Cardiac muscle cell (in vitro differentiated cells and primary cell): ENCODE data around the gene JAGN1. TPM values are rescaled to one million over a fixed set of nuclear protein-coding genes. Genes with fewer than 3 reads are reported as not detected.
A peak's percentile ranks its signal among the peaks of the same experiment; 100 is the strongest.
"Not testable (repeated sequence)": the region's sequence is repeated elsewhere in the genome, so short reads cannot be mapped to it uniquely, and the experiment has no call there.

Experiments
- DNase-seq, 2 donors: peaks; one replicate each; pipeline versions ENCODE4 v3.0.0 to v3.0.0-alpha.2; 2010 to 2017; ENCODE audit warnings: low read depth in 1 of 2, low spot score in 1 of 2
- H3K27ac ChIP-seq: fragments of 200-600 bp; sonication (generic); 2 replicates; pipeline ENCODE4 v1.5.1; 2016
- H3K27me3 ChIP-seq: fragments of 200-600 bp; sonication (generic); 2 replicates; pipeline ENCODE4 v1.6.0; 2016; ENCODE audit warnings: control low read depth
- H3K36me3 ChIP-seq: fragments of 200-600 bp; sonication (generic); 2 replicates; pipeline ENCODE4 v1.5.1; 2016; ENCODE audit warnings: control low read depth
- H3K4me1 ChIP-seq: fragments of 200-600 bp; sonication (generic); 2 replicates; pipeline ENCODE4 v1.8.1; 2017; ENCODE audit warnings: low read depth, mild to moderate bottlenecking, mixed run types
- H3K4me3 ChIP-seq: fragments of 200-600 bp; sonication (generic); 2 replicates; pipeline ENCODE4 v1.5.1; 2016; ENCODE audit warnings: mild to moderate bottlenecking
- H3K9me3 ChIP-seq: fragments of 200-600 bp; sonication (generic); 2 replicates; pipeline ENCODE4 v1.5.1; 2017; ENCODE audit warnings: low read depth, mild to moderate bottlenecking, control low read depth
- polyA plus RNA-seq: library from polyadenylated mRNA; unstranded; fragments of >200 nt; fragmentation: Nextera tagmentation; extraction: Ambion mirVana; gene quantifications from 2 replicates; pipeline ENCODE4 v1.2.1, GENCODE V29; 2016
- total RNA-seq: library from RNA; depleted of rRNA; stranded (reverse); fragments of >200 nt; gene quantifications from 2 replicates; pipeline ENCODE4 v1.2.3, GENCODE V29; 2016
- TF ChIP-seq, protein P1 (sequence below): IDR thresholded peaks from 2 replicates; pipeline ENCODE4 v1.5.1; 2012; ENCODE audit warnings: low read depth, mild to moderate bottlenecking, low read length

JAGN1 gene
- total and polyA plus RNA-seq, 2 experiments from 2014 or later: 50.6 to 58.0 TPM

DNA sequence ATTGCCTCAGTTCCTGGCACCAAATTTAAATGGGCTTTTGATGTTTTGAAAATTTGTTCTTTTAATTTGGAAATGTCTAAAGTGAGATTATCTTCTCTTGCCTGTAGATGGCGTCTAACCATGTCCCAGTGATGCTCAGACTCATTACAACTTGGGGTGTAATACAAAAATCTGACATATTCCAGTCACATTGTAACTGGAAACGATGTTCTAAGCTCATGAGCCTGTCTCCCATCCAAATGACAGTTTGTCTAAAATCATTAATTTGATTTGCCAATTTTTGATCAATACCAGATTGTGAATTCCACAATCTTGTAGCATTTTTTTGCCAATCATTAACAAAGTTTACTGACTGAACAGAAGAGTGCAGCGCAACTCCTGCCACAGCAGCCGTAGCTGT lies 41.5 kb upstream of the JAGN1 start:
- DNase-seq: peak in 1 of 2 donors; percentile 60
- not testable (repeated sequence) for H3K27me3 ChIP-seq, H3K27ac ChIP-seq, H3K4me3 ChIP-seq, H3K4me1 ChIP-seq, H3K36me3 ChIP-seq, H3K9me3 ChIP-seq
- TF ChIP-seq, protein P1, sequence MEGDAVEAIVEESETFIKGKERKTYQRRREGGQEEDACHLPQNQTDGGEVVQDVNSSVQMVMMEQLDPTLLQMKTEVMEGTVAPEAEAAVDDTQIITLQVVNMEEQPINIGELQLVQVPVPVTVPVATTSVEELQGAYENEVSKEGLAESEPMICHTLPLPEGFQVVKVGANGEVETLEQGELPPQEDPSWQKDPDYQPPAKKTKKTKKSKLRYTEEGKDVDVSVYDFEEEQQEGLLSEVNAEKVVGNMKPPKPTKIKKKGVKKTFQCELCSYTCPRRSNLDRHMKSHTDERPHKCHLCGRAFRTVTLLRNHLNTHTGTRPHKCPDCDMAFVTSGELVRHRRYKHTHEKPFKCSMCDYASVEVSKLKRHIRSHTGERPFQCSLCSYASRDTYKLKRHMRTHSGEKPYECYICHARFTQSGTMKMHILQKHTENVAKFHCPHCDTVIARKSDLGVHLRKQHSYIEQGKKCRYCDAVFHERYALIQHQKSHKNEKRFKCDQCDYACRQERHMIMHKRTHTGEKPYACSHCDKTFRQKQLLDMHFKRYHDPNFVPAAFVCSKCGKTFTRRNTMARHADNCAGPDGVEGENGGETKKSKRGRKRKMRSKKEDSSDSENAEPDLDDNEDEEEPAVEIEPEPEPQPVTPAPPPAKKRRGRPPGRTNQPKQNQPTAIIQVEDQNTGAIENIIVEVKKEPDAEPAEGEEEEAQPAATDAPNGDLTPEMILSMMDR: peak; percentile 48

DNA sequence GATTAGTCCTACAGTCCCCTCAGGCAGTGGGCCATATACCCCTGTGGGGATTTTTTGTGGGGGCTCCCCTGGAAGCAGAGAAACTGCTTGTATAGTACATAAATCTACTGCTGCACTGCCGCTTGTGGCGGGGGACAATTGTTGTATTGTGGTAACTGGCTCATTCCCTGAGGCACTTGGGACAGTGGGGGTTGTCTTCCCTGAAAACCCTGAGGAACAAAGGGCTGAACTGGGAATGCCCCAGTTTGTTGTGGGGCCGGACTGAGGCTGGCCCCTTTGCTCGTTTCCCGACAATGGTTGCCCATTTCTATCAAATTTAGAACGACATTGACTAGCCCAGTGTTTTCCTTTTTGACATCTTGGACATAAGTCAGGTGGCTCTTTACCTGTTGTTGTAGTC lies 39.0 kb upstream of the JAGN1 start:
- H3K4me1 ChIP-seq, DNase-seq, H3K27me3 ChIP-seq, H3K27ac ChIP-seq, H3K36me3 ChIP-seq, H3K9me3 ChIP-seq, H3K4me3 ChIP-seq: not testable (repeated sequence)

DNA sequence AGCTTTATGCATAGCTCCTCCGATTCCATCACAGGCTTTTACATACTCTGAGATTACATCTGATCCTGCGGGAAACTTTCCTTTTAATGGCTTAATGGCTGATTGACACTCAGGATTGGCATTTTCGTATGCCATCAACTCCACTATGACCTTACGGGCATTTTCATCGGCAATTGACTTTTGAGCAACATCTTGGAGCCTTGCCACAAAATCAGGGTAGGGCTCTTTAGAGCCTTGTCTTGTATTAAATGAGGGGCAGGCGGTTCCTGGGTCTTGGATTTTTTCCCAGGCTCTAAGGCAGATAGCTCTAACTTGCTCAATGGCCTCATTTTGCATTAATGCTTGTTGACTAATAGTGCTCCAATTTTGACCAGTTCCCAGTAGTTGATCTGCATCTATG lies 38.5 kb upstream of the JAGN1 start:
- not testable (repeated sequence) for H3K9me3 ChIP-seq, H3K4me3 ChIP-seq, H3K4me1 ChIP-seq, H3K27ac ChIP-seq, H3K36me3 ChIP-seq, H3K27me3 ChIP-seq
- peak in 1 of 2 donors; percentile 47 for DNase-seq

DNA sequence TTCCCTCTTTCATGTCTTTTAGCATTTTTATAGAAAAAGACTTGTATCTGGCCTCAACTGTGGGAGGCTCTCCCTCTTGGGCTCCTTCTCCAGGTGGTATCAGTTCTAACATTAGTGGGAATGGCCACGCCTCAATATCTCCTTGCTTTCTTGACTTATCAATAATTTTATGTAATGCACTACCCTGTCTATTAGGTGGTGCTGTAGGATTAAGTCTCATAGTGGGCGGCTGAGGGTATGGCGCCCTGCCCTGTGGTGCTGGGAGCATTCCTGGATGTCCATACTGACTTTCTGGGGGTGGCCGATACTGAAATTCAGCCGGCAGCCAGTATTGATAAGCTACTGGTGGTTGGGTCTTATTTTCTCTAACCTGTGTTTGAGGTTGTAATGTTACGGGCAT lies 37.9 kb upstream of the JAGN1 start:
- no peak overlapping the region for H3K27ac ChIP-seq
- H3K4me3 ChIP-seq: no peak overlapping the region
- peaks cover 7% of the 10 kb centered on the region for H3K4me1 ChIP-seq
- no peak for DNase-seq
- no peaks in the 10 kb centered on the region for H3K36me3 ChIP-seq
- TF ChIP-seq, protein P1: no peak
- no peaks in the 10 kb centered on the region for H3K9me3 ChIP-seq
- H3K27me3 ChIP-seq: no peaks in the 10 kb centered on the region

DNA sequence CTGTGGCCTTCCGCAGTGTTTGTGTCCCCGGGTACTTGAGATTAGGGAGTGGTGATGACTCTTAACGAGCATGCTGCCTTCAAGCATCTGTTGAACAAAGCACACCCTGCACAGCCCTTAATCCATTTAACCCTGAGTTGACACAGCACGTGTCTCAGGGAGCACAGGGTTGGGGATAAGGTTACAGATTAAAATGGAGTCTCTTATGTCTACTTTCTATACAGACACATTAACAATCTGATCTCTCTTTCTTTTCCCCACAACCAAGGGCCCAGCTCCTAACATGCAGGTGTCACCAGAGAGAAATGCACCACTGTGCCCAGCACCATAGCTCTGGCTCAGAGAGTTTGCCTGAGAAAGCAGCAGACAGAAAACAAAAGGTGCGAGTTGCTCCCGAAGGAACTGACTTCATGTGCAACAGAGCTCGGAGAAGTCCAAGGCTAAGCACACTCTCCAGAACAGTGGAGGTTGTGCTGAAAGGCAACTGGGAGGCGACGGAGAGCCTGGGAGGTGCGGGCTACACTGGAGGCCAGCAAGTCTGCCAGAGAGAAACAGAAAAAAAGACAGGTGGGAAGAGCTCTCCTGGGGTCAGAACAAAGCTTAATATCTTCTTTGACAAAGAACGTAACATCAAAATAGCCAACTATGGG lies 36.0 kb upstream of the JAGN1 start:
- H3K4me3 ChIP-seq, H3K9me3 ChIP-seq, H3K4me1 ChIP-seq, H3K36me3 ChIP-seq, H3K27me3 ChIP-seq, H3K27ac ChIP-seq, DNase-seq: not testable (repeated sequence)

DNA sequence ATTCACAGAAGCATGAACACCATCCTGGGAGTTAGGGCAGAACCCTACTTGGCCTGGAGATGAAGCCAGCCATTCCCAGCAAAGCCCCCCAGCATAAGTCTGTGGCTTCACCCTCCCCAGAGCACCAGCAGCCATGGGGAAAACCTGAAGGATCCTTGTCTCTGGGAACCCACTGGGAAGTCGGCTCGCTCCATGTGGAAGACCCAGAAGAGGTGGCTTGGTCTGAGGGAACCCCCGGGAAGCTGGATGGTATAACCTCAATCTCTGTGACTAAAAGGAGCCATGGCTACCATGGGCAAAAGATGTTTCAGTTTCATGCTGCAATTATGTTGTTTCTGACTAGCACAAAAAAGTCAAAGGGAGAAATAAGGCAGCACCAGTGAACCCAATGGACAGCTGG lies 34.8 kb upstream of the JAGN1 start:
- H3K4me1 ChIP-seq: peaks cover 7% of the 10 kb centered on the region

DNA sequence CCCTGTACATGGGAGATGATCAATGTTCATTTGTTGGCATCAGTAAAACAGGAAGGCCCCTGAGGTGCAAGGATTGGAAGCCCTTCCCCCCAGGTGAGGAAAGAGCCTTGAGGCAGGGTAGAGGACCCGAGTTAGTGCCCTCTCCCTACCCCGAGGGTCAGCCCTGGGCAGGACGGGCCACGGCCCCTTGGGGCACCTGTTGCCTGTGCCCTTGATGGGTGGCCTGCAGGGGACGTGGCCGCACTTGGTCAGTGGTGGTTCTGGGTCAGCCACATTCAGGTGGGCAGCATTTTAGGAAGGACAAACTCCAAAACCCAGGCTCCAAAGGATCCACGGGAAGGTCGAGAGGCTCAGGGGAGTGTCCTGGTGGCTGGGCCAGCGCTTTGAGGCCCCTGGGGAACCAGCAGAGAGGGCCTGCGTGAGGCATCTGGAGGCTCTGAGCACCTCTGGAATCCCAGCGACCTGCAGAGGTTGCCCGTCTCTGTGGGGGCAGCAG lies 30.8 kb upstream of the JAGN1 start:
- Histone ChIP-seq H3K4me1 (peaks cover 13% of the 10 kb centered on the region), H3K27me3 (no peaks in the 10 kb centered on the region), H3K27ac (no peak overlapping the region), H3K36me3 (no peaks in the 10 kb centered on the region), H3K9me3 (no peaks in the 10 kb centered on the region), H3K4me3 (no peak overlapping the region)
- TF ChIP-seq, protein P1: no peak
- DNase-seq: no peak

More for the DNA sequence above, 34.8 kb upstream of the JAGN1 start:
- no peak for DNase-seq
- Histone ChIP-seq H3K36me3 (no peaks in the 10 kb centered on the region), H3K27me3 (no peaks in the 10 kb centered on the region), H3K27ac (no peak overlapping the region), H3K4me3 (no peak overlapping the region), H3K9me3 (no peaks in the 10 kb centered on the region)
- TF ChIP-seq, protein P1: no peak
